HG03280 (cell line): ENCODE data around the gene OR56B4.
"Not testable (repeated sequence)": the region's sequence is repeated elsewhere in the genome, so short reads cannot be mapped to it uniquely, and the experiment has no call there.

Experiments
- ATAC-seq: cut with Tn5 transposase; IDR thresholded peaks from one replicate; pipeline ENCODE4 v1.9.1; 2021; ENCODE audit warnings: mild to moderate bottlenecking, moderate library complexity; ENCODE audit not compliant: unreplicated experiment

OR56B4 gene, protein sequence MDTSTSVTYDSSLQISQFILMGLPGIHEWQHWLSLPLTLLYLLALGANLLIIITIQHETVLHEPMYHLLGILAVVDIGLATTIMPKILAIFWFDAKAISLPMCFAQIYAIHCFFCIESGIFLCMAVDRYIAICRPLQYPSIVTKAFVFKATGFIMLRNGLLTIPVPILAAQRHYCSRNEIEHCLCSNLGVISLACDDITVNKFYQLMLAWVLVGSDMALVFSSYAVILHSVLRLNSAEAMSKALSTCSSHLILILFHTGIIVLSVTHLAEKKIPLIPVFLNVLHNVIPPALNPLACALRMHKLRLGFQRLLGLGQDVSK

DNA sequence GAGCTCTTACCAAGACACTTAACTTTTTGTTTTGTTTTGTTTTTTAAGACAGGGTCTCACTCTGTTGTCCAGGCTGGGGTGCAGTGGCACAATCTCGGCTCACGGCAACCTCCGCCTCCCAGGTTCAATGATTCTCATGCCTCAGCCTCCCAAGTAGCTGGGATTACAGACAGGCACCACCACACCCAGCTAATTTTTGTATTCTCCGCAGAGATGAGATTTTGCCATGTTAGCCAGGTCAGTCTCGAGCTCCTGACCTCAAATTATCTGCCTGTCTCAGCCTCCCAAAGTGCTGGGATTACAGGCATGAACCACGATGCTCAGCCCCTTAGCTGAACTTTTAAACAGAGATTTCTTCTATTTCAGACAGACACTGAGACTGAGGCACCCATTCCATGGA, at the start of gene OR56B4:
Gene OR56B4, plus strand, starts transcription at position 301 of the 400 bp plus-strand sequence. Its CDS starts 95 bp downstream, at position 396.
- not testable (repeated sequence) for ATAC-seq

DNA sequence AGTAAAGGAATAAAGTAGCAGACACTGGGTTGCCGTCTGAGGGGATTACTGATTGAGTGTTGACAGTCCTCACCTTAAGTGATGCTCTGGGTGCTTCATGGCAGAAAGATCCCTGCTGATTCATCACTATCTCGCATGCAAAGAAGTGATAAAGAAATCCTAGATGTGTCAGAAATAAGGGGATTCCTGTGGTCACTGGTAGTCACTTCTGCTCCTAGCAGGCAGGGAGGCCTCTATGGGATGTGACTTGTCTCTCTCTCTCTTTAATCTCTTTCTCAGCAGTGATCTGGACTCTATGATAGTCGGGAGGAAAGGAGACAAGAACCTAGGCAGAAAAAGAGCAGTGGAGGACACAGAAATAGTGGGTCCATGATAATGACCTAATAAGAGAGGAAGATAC, 46.0 kb upstream of the OR56B4 start:
- ATAC-seq = no peak

DNA sequence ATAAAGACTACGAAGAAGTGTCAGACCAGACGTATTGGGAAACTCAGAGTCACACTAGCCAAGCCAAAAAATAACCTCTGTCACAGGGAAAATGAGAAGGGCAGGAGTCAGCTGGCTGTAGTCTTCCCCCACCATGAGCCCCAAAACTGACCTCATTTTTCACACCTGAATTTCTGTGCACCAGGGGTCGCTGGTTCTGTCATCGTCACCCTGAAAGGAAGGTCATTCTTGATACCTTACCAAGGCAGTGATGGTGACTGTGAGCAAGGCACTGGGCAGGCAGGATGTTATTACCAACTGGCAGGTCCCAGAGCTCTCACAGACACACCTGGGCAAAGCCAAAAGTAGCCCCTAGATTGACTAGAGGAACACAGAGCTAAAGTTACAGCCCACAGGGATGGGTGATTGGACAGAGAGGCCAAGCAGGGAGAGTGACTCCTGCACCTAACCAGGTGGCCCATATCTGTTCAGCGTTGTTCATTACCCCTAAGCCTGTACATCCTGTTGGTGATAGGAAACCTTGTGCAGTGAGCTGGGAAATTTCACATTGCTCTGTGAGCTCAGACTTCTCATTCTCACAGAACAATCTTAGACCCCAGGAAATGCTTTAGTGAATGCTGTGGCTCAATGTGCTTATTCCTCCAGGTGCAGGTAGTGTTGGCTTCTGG, 44.7 kb upstream of the OR56B4 start:
- ATAC-seq = no peak

DNA sequence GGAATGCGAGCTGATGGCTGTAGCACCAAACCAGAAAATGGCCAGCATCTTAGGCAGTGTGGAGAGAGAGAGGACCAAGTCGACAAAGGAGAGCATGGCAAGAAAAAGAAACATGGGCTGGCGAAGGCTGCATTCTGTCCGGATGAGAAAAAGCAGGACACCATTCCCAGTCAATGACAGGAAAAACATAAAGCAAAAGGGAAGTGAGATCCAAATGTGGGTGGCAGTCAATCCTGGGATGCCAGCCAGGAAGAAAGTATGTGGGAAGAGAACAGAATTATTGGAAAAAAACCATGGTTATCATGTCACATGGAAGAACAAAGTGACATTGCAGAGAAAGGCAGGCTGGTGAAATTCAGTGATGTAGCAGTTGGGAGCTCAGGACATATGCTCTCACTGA, 40.0 kb upstream of the OR56B4 start:
- ATAC-seq = no peak

DNA sequence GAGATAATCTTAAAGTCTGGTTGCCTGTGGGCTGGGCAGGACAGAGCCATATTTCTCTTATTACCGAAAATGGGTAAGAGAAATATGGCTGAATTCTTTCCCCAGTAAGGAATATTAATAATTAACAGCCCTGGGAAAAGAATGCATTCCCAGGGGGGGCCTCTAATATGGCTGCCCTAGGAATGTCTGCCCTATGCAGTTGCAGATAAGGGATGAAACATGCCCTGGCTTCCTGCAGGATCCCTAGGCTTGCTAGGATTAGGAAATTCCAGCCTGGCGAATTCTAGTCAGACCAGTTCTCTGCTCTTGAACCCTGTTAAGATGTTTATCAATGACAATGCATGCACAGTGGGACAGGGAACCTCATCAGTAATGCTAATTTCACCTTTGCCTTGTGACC, 31.0 kb upstream of the OR56B4 start:
- not testable (repeated sequence) for ATAC-seq

DNA sequence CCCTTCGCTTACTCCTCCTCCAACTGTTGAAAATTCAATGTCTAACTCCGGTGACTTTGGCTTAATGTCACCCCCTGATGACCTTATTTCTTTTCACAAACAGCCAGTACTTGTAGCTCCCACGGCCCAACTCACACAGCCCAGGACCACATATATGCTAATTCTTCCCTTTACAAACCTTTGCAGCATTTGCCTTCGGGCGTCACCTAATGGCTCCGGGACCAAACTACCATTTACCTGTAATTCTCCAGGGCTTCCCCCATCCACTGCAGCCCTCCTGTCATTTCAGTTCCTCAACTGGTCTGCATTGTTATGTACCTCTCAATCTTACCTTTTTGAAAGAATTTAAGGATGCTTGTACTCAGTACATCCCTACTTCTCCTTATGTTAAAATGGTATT, 29.8 kb upstream of the OR56B4 start:
- ATAC-seq = no peak

DNA sequence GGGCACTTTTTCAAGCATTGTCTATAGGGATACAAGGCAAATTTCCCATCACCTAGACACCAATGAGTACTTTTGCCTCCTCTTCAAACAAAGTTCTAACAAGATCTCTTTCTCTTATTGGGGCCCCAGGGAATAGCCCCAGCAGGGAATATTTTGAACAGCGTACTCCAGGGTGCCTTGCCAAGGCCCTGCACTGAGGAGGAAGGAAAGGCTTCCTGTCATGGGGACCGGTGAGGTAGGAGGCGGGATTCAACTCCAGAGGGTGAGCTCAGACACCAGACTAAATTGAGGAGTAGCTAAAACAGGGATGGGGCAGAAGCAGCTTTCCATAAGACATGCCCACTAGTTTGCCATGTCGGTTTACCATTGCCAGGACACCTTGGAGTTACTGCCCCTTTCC, 28.0 kb upstream of the OR56B4 start:
- no peak for ATAC-seq

DNA sequence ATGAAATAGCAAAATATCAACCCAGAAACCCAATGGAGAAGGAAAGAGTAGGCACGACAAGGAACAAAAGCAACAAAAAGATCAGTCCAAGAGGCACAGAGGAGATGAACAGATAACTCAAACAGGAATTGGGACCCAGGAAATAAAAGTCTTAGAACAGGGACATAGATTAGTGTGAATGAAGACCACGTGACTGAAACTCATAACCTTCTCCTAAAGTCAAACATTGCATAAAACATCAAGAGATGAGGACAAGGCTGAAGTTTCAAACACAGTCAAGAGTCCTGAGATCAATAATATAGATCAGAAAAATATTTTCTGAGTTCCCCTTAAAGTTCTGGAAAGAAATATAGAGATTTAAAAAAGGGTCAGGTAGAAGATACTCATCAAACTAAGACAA, 24.4 kb upstream of the OR56B4 start:
- no peak for ATAC-seq

DNA sequence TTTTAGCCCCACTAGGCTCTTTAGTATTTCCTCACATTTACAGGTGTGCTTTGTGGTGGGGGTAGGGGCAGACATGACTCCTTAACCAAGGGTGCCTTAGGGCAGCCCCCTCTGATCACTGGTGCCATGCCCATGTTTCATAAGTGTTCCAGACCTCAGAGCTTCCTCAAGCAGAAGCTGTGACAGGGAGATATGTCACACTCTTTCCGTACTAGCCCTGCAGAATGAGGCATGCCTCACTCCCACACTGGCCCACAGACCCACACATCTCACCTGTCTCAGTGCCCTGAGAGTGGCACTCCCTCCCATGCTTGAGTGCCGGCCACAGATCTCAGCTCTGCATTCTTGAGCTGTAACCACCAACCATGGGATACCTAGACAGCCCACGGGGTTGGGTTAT, 22.9 kb upstream of the OR56B4 start:
- no peak for ATAC-seq

DNA sequence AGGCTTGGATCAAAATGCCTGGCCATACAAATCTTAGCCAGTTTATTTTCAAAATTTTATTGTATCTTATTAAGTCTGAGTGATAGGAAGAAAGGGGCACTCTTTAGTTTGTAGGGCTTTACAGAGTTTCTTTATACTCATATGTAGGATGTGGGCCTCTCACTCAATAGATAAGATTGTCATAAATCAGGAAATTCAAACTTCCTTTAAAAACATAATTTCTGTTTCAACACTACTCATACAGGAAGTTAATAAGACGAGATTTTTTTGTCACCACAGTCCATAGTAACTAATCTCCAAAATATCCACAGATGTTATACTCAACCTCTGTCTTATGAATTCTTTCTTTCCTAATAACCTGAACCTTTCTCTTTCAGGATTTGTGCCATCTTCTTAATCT, 13.3 kb upstream of the OR56B4 start:
- ATAC-seq = no peak

DNA sequence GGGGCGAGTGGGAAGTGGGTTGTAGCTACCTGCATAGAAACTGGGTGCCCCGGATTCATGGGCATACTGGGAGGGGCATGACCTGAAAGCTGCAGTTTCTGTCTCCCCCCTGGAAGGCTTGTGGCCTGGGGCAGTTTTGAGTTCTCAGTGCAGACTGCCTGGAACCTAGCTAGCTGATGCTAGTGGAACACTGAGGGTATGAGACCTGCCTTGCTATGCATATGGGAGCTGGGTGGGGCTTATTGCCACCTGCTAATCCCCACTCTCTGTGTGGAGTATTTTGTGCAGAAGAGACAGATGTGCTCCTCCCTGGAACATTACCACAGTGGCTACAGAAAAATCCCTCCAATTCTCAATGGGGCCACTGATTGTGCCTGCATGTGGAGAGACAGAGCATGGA, 11.7 kb upstream of the OR56B4 start:
- no peak for ATAC-seq

DNA sequence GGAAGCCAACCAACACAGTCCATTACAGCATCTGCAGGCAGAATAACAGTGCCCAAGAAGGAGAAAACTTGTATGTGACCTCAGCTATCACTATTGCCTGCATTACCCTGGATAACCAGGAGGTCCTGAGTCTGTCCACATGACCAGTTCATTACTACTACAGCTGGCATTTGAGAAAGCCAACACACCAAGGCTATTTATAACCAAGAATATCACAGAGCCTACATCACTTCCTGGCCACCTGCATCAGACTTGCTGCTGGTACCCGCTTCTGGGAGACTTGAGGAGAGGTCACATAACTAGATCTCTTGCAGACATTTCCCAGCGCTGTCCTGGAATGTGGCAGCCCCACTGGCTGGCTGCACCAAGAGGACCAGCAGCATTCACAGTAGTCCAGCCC, 11.1 kb upstream of the OR56B4 start:
- no peak for ATAC-seq

DNA sequence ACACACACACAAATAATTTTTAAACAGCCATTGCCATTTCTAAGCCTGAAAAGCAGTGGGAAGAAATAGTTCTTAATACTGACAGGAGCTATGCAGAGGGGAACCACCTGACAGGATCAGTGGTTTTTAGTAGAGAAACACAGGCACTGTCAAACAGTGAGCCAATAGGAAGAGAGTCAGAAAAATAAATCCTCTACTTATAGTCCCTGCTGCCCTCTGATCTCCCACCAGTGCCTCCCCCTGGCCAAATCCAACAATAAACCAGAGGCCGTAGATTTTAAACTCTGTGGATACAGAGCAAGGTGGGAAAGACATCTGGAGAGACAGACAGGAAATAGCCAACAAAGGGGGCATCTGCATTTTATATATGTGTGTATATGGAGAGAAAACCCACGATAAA, 7.9 kb upstream of the OR56B4 start:
- no peak for ATAC-seq

DNA sequence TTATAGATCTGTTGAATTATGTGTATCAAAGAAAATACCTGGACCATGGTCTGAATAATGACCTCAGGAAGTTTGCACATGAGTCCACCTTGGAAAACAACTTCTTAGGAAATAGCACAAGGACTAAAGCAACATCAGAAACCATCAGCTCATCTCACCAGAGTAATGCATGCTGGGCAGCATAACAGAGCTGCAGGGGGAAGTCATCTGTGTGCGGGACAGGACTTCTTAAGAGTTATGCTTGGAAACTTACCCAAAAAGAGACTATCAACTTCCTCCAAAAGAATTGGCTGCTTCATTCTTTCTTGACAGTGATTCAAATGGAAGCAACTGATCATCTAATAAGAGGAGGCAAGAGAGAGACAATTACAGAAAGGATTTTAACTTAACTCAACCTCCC, 2.5 kb downstream of the OR56B4 start:
- ATAC-seq = no peak

DNA sequence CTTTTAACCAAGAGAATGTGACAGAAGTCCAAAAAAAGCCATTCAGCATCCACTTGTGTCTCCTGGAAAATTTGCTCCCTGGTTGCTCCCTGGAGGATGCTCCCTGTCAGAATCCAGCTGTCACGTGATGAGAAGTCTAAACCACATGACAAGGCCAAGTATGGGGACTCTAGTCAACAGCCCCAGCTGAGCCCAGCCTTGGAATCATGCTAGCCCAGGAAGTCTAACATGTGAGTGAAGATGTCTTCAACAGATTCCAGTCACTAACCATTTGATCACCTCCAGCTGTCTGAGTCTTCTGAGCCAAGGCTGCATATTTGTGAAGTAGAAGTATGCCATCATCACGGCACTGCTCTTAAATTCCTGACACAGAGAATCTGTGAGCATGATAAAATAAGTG, 4.2 kb downstream of the OR56B4 start:
- no peak for ATAC-seq

DNA sequence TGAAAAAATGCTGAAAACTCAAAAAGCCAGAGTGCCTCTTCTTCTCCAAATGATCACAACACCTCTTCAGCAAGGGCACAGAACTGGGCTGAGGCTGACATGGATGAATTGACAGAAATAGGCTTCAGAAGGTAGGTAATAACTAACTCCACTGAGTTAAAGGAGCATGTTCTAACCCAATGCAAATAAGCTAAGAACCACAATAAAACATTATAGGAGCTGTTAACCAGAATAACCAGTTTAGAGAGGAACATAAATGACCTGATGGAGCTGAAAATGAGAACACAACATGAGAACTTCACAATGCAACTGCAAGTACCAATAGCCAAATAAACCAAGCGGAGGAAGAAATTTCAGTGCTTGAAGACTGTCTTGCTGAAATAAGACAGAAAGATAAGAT, 9.2 kb downstream of the OR56B4 start:
- no peak for ATAC-seq

DNA sequence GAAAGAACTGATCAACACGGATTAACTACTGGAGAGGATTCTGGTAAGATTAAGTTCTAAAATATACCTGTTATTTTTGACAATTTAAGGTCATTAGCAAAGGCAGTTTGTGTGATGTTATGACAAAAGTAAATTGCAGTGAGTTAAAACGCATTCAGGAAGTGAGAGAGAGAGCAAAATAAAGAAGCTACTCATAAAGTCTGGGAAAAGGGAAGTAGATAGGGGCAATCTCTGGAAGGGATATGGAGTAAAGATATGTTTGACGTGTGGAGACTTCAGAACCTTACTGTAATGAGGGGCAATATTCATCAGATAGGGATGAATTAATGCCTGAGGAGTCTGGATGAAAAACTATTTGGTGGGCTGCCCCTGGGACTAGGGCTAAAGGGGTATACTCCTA, 16.8 kb downstream of the OR56B4 start:
- ATAC-seq = no peak

DNA sequence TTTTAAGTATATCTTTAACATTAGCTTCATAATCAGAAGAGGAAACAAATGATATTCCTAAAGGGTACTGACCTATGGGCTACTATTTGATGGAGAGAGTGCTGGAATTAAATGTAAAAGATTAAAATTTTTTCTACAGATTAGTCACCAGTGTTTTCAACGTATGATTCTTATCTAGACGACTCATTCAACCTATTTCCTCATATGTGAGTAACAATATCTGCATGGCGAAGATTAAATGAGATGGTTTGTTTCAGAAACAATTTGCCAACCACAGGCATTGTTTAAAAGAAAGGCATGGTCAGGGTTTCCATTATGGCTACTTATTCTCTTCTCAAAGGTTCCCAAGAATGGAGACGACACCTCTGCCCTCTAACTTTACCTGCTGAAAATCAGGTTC, 20.4 kb downstream of the OR56B4 start:
- ATAC-seq = no peak

DNA sequence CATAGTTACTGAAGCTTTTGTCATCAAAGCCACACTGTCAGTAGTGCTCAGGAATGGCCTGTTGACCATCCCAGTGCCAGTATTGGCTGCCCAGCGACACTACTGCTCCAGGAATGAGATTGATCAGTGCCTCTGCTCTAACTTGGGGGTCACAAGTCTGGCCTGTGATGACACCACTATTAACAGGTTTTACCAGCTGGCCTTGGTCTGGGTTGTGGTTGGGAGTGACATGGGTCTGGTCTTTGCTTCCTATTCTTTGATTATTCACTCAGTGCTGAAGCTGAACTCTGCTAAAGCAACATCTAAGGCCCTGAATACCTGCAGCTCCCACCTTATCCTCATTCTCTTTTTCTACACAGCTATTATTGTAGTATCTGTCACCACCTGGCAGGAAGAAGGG, 21.5 kb downstream of the OR56B4 start:
- no peak for ATAC-seq

DNA sequence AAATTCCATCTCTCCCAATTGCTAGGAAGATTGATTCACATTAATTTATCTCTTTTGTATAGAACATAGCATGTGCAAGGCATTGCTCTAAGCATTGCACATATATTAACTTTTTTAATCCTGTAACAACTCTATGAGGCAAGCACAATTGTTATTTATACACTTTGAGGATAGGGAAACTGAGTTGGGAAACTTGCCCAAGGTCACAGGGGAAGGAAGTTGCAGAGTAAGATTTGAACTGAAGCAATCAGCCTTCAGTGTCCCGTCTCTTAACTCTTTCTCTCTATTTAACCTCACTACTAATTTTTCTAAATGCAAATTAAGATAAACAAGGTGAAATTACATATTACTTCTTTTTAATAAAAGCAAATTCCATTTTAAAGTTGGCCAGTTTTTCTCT, 22.2 kb downstream of the OR56B4 start:
- no peak for ATAC-seq

DNA sequence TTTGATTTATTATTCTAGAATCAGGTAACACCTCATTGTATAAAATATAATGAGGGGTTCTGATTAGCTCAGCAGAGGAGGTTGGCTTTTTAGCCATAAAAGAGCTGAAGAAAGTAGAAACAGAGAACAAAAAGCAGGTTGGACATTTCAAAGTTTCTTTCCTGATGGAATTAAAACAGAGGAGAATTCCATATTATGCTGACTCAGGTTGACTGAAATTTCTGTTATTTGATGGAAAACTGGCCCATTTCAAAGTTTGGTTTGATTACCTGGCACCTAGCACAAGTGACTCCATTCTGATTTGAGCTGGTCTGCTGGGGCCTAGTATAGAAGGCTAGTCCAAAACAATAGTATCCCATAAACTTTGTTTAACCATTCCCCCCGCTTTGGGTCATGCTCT, 24.9 kb downstream of the OR56B4 start:
- ATAC-seq = no peak

DNA sequence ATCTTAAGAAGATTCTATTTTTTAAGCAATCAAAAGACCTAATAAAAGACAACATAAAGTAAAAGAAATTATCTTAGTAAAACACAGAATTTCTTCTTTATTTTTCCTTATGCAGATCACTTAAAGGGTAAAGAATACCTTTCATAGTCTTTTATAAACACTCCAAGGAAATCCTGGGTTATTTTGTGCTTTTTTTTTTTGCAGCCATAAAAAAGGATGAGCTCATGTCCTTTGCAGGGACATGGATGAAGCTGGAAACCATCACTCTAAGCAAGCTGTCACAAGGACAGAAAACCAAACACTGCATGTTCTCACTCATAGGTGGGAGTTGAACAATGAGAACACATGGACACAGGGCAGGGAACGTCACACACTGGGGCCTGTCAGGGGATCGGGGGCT, 28.5 kb downstream of the OR56B4 start:
- not testable (repeated sequence) for ATAC-seq

DNA sequence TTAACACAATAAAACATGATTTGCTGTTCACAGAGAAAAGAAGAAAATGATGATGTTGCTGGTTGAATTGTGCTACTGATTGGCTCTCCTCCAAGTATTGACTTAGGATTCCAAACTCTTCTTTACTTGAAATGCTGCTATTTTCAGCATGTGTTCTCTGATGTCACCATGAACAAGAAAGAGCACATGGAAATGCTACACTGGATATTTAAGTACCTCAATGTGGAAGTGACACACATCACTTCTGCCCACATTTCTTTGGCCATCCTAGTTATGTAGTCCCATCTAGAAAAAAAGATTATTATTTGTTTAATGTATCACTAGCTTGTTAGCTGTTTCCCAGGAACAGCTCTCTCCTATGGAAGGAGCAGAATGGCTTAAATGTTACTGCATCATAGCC, 35.5 kb downstream of the OR56B4 start:
- ATAC-seq = no peak
